Astrocyte (in vitro differentiated cells and primary cell): ENCODE results near the gene FAM13A.

ENCODE experiments used
- EZH2 ChIP-seq: IDR thresholded peaks from 2 replicates; pipeline ENCODE4 v1.6.1; 2012; ENCODE audit warnings: mild to moderate bottlenecking, low read length, inconsistent platforms; ENCODE audit not compliant: insufficient read depth
- TF ChIP-seq, protein P1 (sequence below): IDR thresholded peaks from 2 replicates; pipeline ENCODE4 v1.5.1; 2011; ENCODE audit warnings: low read depth, mild to moderate bottlenecking, inconsistent platforms, low read length, moderate library complexity; ENCODE audit not compliant: insufficient read depth

DNA sequence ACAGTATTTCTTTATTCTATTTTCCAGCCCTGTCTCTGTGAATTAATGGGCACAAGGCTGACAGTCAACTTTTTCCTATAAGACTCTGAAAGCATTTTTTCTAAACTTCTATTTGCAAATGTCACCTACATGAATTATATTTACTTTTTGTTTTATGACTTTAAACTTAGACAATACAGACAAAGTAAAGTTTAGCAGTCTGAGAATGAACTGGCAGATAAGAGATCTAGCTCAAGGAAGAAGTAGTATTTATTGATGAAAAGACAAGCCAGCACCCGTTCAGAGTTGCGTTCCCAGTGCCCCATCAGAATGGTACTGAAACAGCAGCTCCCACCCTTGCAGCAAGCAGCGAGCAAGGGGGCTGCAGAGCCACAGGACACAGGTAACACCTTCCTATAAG, 148.5 kb downstream of the FAM13A start:
- TF ChIP-seq, protein P1, sequence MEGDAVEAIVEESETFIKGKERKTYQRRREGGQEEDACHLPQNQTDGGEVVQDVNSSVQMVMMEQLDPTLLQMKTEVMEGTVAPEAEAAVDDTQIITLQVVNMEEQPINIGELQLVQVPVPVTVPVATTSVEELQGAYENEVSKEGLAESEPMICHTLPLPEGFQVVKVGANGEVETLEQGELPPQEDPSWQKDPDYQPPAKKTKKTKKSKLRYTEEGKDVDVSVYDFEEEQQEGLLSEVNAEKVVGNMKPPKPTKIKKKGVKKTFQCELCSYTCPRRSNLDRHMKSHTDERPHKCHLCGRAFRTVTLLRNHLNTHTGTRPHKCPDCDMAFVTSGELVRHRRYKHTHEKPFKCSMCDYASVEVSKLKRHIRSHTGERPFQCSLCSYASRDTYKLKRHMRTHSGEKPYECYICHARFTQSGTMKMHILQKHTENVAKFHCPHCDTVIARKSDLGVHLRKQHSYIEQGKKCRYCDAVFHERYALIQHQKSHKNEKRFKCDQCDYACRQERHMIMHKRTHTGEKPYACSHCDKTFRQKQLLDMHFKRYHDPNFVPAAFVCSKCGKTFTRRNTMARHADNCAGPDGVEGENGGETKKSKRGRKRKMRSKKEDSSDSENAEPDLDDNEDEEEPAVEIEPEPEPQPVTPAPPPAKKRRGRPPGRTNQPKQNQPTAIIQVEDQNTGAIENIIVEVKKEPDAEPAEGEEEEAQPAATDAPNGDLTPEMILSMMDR, result no peak
- no peak for TF ChIP-seq EZH2
